ENCODE results near the gene FOXP1.
"Not testable (repeated sequence)": the region's sequence is repeated elsewhere in the genome, so short reads cannot be mapped to it uniquely, and the experiment has no call there.

Gene FOXP1

GRCh38 chr3:71045917-71046282 lies 537.6 kb downstream of the FOXP1 start:
- no peak for DNase-seq

- DNase-seq, result no peak
Observed at GRCh38 chr3:71045212-71045916, 538.2 kb downstream of the FOXP1 start.

- no peak for DNase-seq
Observed at GRCh38 chr3:71042759-71043158, 540.8 kb downstream of the FOXP1 start.

GRCh38 chr3:71041371-71041770 lies 542.2 kb downstream of the FOXP1 start:
- DNase-seq, result no peak

- no peak for DNase-seq
Observed at GRCh38 chr3:71039332-71039731, 544.2 kb downstream of the FOXP1 start.

- DNase-seq, result no peak
Observed at GRCh38 chr3:71037775-71038174, 545.8 kb downstream of the FOXP1 start.

GRCh38 chr3:71035886-71036285 lies 547.6 kb downstream of the FOXP1 start:
- DNase-seq, result no peak

GRCh38 chr3:71035314-71035713 lies 548.2 kb downstream of the FOXP1 start:
- DNase-seq, result no peak

- DNase-seq, result no peak
Observed at GRCh38 chr3:71033681-71034220, 549.8 kb downstream of the FOXP1 start.

GRCh38 chr3:71031914-71032521 lies 551.5 kb downstream of the FOXP1 start:
- no peak for DNase-seq

GRCh38 chr3:71031181-71031580 lies 552.3 kb downstream of the FOXP1 start:
- DNase-seq, result no peak

- DNase-seq, result no peak
Observed at GRCh38 chr3:71030748-71031147, 552.8 kb downstream of the FOXP1 start.

- no peak for DNase-seq
Observed at GRCh38 chr3:71029770-71030169, 553.8 kb downstream of the FOXP1 start.

- DNase-seq, result no peak
Observed at GRCh38 chr3:71028802-71029201, 554.7 kb downstream of the FOXP1 start.

GRCh38 chr3:71028184-71028583 lies 555.3 kb downstream of the FOXP1 start:
- DNase-seq, result no peak

GRCh38 chr3:71026634-71027578 lies 556.6 kb downstream of the FOXP1 start:
- no peak for DNase-seq

GRCh38 chr3:71025516-71025915 lies 558.0 kb downstream of the FOXP1 start:
- DNase-seq, result no peak

GRCh38 chr3:71025010-71025409 lies 558.5 kb downstream of the FOXP1 start:
- DNase-seq, result no peak

- no peak for DNase-seq
Observed at GRCh38 chr3:71022551-71023335, 560.8 kb downstream of the FOXP1 start.

GRCh38 chr3:71018799-71019198 lies 564.7 kb downstream of the FOXP1 start:
- no peak for DNase-seq

GRCh38 chr3:71016178-71016845 lies 567.2 kb downstream of the FOXP1 start:
- no peak for DNase-seq

- DNase-seq, result not testable (repeated sequence)
Observed at GRCh38 chr3:71014616-71015015, 568.9 kb downstream of the FOXP1 start.

Measured in activated CD8-positive, alpha-beta memory T cell treated with anti-CD3 and anti-CD28 coated beads, Interleukin-2, amount 50 U/mL, for 4 hours (primary cell).